Hematopoietic multipotent progenitor cell treated with erythropoietin and hydrocortisone succinate and interleukin-3 and kit ligand, for 15 days (in vitro differentiated cells): ENCODE results near the gene TGM5.
"Not testable (repeated sequence)": the region's sequence is repeated elsewhere in the genome, so short reads cannot be mapped to it uniquely, and the experiment has no call there.

Experiments
- DNase-seq: peaks from one replicate; pipeline ENCODE4 v3.0.0-alpha.2; 2015; ENCODE audit warnings: low spot score

Gene TGM5, protein sequence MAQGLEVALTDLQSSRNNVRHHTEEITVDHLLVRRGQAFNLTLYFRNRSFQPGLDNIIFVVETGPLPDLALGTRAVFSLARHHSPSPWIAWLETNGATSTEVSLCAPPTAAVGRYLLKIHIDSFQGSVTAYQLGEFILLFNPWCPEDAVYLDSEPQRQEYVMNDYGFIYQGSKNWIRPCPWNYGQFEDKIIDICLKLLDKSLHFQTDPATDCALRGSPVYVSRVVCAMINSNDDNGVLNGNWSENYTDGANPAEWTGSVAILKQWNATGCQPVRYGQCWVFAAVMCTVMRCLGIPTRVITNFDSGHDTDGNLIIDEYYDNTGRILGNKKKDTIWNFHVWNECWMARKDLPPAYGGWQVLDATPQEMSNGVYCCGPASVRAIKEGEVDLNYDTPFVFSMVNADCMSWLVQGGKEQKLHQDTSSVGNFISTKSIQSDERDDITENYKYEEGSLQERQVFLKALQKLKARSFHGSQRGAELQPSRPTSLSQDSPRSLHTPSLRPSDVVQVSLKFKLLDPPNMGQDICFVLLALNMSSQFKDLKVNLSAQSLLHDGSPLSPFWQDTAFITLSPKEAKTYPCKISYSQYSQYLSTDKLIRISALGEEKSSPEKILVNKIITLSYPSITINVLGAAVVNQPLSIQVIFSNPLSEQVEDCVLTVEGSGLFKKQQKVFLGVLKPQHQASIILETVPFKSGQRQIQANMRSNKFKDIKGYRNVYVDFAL

GRCh38 chr15:43266834-43267233, at the start of gene TGM5:
TSS of gene TGM5 (minus strand) at chr15:43266928. CDS start at chr15:43266849, 79 bp downstream.
- no peak for DNase-seq

- no peak for DNase-seq
Observed at GRCh38 chr15:43314171-43314570, 47.4 kb upstream of the TGM5 start.

DNA sequence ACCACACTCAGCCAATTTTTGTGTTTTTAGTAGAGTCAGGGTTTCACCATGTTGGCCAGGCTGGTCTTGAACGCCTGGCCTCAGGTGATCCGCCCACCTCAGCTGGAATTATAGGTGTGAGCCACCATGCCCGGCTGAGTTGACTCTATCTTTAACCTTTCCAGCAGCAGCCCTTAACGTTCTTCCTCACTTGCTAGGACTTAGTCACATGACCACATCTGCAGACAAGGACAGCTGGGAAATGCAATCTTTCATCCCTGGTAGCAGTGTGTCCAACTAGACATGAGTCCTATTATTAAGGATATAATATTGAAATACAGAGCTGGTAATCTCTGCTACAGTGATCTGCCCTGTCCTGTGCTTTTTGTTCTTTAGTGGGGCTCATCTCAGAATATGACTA, 45.6 kb upstream of the TGM5 start:
- no peak for DNase-seq

DNA sequence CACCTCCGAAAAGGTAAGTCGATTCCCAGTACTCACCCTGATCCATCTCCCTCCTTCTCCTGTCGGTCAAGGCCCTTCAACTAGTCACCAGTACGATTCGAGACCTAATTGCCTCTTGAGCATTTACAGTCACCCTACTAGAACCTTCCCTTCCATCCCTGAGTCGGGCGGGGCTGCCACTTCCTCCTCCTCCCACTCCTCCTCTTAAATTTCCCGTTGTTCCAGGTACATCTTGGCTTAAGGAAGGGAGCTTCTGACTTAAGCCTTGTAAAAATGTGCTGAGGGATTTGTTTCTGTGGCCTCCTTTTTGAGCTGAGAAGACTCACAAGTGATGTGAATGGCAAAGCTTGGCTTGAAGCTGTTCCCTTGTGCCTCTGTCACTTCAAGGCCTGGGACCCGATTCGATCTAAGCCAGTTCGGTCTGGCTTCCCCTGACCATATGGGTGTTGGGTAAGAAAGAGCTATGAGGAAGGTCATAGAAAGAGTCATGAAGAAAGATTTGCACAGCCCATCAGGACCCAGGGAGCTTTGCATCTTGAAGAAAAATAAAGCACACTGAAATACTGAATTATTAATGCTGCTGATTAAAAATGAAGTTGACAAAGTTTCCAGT, 35.6 kb upstream of the TGM5 start, which contains the start of gene TGM7:
Gene TGM7 (minus strand): TSS at position 51 of the 613 bp plus-strand sequence.
- no peak for DNase-seq

- DNase-seq = no peak
Observed at GRCh38 chr15:43299884-43300283, 33.2 kb upstream of the TGM5 start.

DNA sequence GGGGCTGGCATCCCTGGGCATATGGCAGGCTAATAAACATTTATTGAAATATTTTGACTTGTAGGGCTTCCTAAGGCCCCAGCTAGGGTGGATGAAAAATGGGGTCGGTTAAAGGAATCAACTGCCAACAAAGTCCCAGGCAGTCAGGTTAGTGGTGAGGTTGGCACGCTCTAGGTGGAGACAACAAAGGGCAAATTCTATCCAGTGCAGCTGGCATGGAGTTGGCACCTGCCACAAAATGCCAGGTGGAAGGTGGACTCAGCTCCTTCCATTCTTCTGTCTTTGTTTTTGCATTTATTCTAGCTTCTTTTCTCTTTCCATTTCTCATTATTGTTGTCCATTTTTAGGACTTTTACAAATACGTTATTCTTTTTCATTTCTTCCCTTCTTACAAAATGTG, 32.7 kb upstream of the TGM5 start:
- DNase-seq = no peak

- no peak for DNase-seq
Observed at GRCh38 chr15:43294091-43294706, 27.5 kb upstream of the TGM5 start.

GRCh38 chr15:43293432-43293831, 26.7 kb upstream of the TGM5 start:
- no peak for DNase-seq

DNA sequence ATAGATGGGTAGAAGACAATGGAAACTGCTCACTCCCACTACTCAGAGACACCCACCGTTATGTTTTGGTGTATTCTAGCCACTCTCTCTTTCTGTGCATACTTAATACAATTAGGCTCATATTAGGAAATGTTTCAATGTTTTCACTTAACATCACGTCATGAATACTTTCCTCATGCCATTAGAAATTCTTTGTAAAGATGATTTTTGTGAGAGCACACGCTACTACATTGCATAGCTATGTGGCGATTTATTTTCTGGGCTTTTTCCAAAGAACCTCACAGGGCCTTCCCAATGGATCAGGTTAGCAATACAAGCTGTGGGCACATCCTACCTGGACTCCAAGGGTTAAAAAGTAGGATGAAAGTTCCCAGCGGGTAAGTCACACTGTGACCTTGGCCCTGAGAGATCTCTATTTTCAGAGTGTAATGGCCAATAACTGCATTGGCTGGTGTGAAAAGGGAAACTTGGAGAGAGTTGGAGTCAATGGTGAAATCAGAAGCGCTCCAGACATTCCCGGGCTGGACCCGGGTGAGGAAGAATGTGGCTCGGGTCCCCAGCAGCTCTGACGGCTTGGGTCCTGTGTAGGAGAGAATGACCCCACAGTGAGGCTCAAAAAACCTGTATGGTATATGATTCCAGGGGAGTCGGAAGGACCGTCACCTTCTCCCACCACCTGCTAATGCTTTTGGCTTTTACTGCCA, 25.8 kb upstream of the TGM5 start:
- DNase-seq = no peak

GRCh38 chr15:43289656-43290055, 22.9 kb upstream of the TGM5 start:
- not testable (repeated sequence) for DNase-seq

DNA sequence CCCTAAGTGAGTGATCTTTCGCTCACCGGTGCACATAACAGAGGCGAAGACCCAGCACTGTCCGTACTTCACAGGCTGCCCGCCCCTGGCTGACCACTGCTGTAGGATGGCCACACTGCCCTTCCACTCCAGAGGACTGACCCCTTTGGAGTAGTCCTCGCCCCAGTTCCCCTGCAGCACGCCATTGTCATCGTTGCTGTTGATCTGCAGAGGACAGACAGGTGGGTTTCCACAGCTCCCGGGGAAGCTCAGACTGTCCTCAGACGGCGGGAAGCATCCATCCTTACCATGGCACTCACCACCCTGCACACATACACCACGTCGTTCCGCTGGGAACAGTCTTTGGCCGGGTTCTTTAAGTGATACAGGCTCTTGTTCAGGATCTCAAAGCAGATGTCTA, 20.5 kb upstream of the TGM5 start:
- DNase-seq = no peak

DNA sequence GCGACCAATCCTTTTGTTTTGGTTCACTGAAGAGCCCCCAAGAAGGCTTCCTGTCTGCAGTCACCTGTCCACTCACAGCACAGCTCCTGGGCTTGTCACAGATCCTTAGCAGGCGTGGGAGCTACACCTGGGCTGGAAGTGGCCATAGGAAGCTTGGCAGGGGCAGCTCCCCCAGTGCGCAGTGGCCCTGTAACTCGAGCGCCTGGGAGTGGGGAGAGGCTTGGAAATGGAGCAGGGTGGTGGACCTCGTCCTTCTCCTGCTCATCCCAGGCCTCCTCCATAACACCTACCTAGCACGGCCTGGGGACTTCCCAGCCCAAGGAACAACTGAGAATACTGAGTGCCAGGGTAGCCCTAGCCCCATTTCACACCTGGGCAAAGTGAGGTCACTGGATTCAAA, 19.3 kb upstream of the TGM5 start:
- DNase-seq = no peak

GRCh38 chr15:43285609-43286037, 18.9 kb upstream of the TGM5 start:
- DNase-seq = peak; percentile 86

GRCh38 chr15:43283526-43283925, 16.8 kb upstream of the TGM5 start:
- DNase-seq = no peak

- DNase-seq = no peak
Observed at GRCh38 chr15:43281926-43282602, 15.3 kb upstream of the TGM5 start.

GRCh38 chr15:43280996-43281395, 14.3 kb upstream of the TGM5 start:
- no peak for DNase-seq

GRCh38 chr15:43279496-43279895, 12.8 kb upstream of the TGM5 start:
- no peak for DNase-seq

DNA sequence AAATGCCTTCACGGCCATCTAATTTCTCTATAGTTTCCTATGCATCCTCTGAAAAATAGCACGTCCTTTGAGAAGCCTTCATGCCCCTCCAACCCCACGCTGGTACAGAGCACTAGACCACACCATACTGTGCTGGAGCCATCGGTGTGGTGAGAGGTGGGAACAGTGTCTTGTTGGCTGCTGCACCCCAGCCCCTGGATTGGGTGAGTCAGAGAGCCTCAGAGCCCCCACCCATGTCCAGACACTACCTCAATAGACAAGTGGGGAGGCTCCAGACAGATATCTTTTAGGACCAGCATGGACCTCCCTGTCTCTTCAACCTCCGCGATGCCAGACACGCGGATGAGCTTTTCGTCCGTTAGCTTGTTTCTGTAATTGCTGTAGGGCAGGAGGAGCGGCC, 12.1 kb upstream of the TGM5 start:
- DNase-seq = no peak

DNA sequence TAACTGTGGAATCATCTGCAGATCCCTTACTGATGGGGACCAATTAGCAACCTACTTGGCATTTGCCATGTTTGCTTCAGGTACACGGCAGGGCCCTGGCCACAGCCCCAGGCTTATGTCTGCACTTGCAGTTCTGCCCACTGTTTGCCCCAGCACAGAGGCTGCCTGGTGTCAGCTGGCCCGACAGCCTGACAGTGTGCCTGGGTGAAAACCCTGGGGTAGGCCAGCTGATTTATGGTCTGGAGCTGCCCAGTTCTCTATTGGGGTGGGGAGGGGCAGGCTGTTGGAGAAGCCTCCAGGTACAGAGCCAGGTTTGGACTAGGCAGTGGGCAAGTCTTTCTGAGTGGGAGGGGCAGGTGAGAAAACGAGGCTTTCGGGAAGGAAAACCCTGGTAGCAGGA, 11.2 kb upstream of the TGM5 start:
- no peak for DNase-seq

DNA sequence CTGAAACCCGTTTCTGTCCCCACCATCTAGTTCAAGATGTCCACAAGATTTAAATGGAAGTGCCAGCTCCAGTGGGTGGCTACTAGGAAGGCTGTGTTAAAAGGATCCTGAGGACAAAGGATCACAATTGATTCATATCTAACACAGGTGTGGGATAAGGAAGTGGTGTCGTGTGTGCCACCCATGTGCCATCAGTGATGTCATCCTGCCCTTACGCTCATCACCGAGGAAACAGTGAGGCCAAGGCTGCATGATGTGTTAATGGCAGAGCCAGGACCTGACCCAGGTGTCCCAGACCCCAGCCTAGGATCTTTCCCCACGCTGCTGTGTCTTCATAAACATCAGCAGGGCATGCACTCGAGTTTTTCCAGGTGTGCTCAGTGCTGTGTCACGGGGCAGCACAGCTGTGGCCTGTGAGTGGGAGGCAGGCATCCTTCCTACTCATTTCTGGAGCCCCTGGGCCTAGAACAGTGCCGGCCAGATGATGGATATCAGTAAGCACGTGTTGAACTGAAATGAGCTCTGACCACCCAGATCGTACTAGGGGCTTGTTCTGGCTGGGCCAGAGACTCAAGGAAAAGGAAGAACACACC, 10.6 kb upstream of the TGM5 start:
- no peak for DNase-seq
